CD4-positive, CD25-positive, alpha-beta regulatory T cell (primary cell): ENCODE data around the gene AIRE. TPM values are rescaled to one million over a fixed set of nuclear protein-coding genes. Genes with fewer than 3 reads are reported as not detected.

Experiments used
- ATAC-seq, 2 donors: fragments of 150-1000 bp; cut with Tn5 transposase; one replicate each; pipeline ENCODE4 v1.10.0; 2021; ENCODE audit warnings: low read depth in 2 of 2, moderate number of reproducible peaks in 2 of 2, moderate library complexity in 1 of 2
- DNase-seq, 3 donors: peaks; one replicate each; pipeline versions ENCODE4 v3.0.0 to v3.0.0-alpha.2; 2012 to 2022; ENCODE audit warnings: mixed read lengths in 1 of 3
- H3K27ac ChIP-seq: one replicate; pipeline ENCODE4 v1.7.0; 2013; ENCODE audit warnings: mild to moderate bottlenecking, low read length; ENCODE audit not compliant: insufficient read depth, poor library complexity, severe bottlenecking
- H3K27me3 ChIP-seq: one replicate; pipeline ENCODE4 v1.7.0; 2013; ENCODE audit warnings: low read length; ENCODE audit not compliant: control insufficient read depth, insufficient read depth
- H3K36me3 ChIP-seq: one replicate; pipeline ENCODE4 v1.7.0; 2013; ENCODE audit warnings: mild to moderate bottlenecking, low read length, moderate library complexity; ENCODE audit not compliant: control insufficient read depth, insufficient read depth
- H3K4me1 ChIP-seq: 2 replicates; pipeline ENCODE4 v1.7.0; 2013; ENCODE audit warnings: mild to moderate bottlenecking, low read length; ENCODE audit not compliant: insufficient read depth, control insufficient read depth, poor library complexity, severe bottlenecking
- H3K4me3 ChIP-seq: one replicate; pipeline ENCODE4 v1.7.0; 2013; ENCODE audit warnings: low read depth, mild to moderate bottlenecking, low read length, moderate library complexity
- H3K9me3 ChIP-seq, 2 experiments: 1 replicate in 1 of 2; 2 replicates in 1 of 2; pipeline ENCODE4 v1.7.0; 2013; ENCODE audit warnings: low read length in 2 of 2, mild to moderate bottlenecking in 1 of 2, moderate library complexity in 1 of 2; ENCODE audit not compliant: control insufficient read depth in 2 of 2
- H3K27ac Mint-ChIP-seq, 3 donors: one replicate each; pipeline ENCODE4 v1.8.0; 2020 to 2022; ENCODE audit warnings: mild to moderate bottlenecking in 3 of 3, mixed read lengths in 3 of 3, moderate library complexity in 2 of 3
- H3K27me3 Mint-ChIP-seq: one replicate; pipeline ENCODE4 v1.8.0; 2022; ENCODE audit warnings: mild to moderate bottlenecking, mixed read lengths
- H3K36me3 Mint-ChIP-seq: one replicate; pipeline ENCODE4 v1.8.0; 2020; ENCODE audit warnings: mixed read lengths
- H3K4me1 Mint-ChIP-seq, 4 donors: one replicate each; pipeline ENCODE4 v1.8.0; 2020 to 2022; ENCODE audit warnings: mixed read lengths in 4 of 4, mild to moderate bottlenecking in 1 of 4
- H3K4me3 Mint-ChIP-seq, 4 donors: one replicate each; pipeline ENCODE4 v1.8.0; 2020 to 2022; ENCODE audit warnings: mild to moderate bottlenecking in 4 of 4, mixed read lengths in 4 of 4, moderate library complexity in 3 of 4
- H3K9me3 Mint-ChIP-seq, 7 donors: one replicate each; pipeline ENCODE4 v1.8.0; 2020 to 2022; ENCODE audit warnings: mixed read lengths in 7 of 7, mild to moderate bottlenecking in 3 of 7, moderate library complexity in 2 of 7
- polyA plus RNA-seq, 4 donors: library from polyadenylated mRNA; unstranded; fragments of 300-500 nt; fragmentation: Illumina TruSeq; gene quantifications; one replicate each; pipeline ENCODE4 v1.2.3, GENCODE V29; 2021
- total RNA-seq: library from RNA; stranded (reverse); gene quantifications from one replicate; pipeline ENCODE4 v1.2.3, GENCODE V29; 2022

Gene AIRE
- total and polyA plus RNA-seq, 5 donors from 2014 or later, result 0.07 to 2.0 (median 0.39) TPM

DNA sequence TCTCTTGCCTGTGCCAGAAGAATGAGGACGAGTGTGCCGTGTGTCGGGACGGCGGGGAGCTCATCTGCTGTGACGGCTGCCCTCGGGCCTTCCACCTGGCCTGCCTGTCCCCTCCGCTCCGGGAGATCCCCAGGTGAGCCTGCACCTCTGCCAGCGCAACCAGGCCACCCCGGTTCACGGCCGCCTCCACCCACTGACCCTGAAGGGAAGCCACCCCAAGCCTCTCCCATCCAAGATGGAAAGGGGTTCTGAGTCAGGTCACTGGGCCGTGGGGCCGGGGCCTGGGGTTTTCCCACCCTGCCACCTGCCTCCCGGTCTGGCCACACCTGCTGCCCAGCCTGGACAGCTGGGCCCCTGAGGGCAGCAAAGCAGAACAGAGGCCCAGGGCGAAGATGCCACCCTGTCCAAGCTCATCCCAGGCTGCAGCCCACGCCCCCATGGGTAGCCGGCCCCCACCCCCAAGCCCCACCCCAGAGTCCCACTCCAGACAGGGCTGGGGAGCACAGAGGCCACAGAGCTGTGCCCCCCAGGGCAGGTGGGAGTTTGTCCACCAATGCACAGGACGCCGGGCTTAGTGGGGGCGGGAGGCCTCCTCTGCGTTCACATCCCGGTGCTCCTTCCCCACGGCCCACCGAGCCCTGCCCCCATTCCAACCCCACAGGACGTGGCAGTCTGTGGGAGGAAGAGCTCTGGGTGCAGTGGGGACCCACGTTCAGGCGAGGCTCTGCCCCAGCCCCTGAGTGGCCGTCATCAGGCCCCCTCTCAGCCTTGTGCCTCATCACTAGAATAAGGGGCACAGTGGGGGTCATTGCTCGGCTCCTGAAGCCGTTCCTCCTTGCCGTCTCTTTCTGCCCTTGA is 5.6 kb downstream of the AIRE start:
- DNase-seq, result no peak
- Mint-ChIP-seq H3K4me3 (peak overlapping the region in 2 of 4 donors; percentile 32 to 39), H3K9me3 (no peaks in the 10 kb centered on the region), H3K36me3 (no peaks in the 10 kb centered on the region), H3K4me1 (peaks cover 0 to 21% (median 4%) of the 10 kb centered on the region in 4 donors), H3K27ac (peak overlapping the region in 2 of 3 donors; percentile 11 to 71), H3K27me3 (peaks cover 4% of the 10 kb centered on the region)
- no peak overlapping the region for H3K27ac ChIP-seq
- H3K9me3 ChIP-seq, result no peaks in the 10 kb centered on the region
- ATAC-seq, result no peak
- H3K36me3 ChIP-seq, result no peaks in the 10 kb centered on the region
- no peak overlapping the region for H3K4me3 ChIP-seq
- H3K4me1 ChIP-seq, result peaks cover 23% of the 10 kb centered on the region
- no peaks in the 10 kb centered on the region for H3K27me3 ChIP-seq

DNA sequence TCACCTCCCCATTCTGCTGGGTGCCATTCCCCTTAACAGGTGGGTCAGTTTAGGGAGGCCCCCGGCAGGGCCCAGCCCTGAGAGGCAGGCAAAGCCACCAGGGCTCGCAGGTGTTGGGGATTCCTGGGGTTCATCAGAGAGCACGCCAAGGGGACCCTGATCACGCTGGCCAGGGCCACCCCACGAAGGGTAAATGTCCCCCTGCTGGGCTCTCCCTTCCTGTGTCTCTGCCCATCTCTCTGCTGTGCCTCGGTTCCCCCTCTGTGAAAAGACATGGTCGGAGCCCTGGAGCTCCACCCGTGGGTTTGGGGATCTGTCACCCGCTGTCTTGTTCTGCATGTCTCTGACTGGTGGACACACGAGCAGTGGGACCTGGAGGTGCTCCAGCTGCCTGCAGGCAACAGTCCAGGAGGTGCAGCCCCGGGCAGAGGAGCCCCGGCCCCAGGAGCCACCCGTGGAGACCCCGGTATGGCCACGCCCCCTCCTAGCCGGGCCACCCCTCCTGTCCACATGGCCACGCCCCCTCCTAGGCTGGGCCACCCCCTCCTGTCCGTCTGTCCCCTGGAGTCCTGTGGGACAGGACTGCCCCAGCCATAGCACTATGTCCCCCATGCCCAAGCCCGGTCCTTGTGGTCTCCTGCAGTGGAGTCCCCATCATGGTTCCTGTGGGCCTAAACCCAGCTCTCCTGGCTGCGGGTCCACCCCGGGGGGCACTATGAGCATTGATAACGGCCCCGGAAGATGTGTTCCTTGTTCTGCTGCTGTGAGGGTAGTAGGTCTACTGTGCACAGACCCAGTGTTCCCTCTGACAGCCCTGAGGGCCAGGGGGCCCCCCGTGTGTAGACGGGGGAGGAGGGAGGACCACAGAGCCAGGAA is 6.5 kb downstream of the AIRE start:
- no peak overlapping the region for H3K4me3 Mint-ChIP-seq
- peak overlapping the region in 2 of 3 donors; percentile 11 to 71 for H3K27ac Mint-ChIP-seq
- H3K4me3 ChIP-seq, result no peak overlapping the region

DNA sequence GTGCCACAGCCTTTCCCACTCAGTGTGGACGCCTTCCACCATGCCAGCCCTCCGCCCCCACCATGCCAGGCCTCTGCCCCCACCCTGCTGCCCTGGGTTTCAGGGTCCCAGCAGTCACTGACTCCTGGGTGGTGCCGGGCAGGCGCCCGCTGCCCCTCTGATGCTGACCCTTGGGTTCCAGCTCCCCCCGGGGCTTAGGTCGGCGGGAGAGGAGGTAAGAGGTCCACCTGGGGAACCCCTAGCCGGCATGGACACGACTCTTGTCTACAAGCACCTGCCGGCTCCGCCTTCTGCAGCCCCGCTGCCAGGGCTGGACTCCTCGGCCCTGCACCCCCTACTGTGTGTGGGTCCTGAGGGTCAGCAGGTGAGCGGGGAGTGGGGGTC is 7.1 kb downstream of the AIRE start:
- Histone ChIP-seq H3K36me3 (no peaks in the 10 kb centered on the region), H3K4me3 (no peak overlapping the region), H3K4me1 (peaks cover 29% of the 10 kb centered on the region), H3K27me3 (no peaks in the 10 kb centered on the region), H3K27ac (no peak overlapping the region), H3K9me3 (no peaks in the 10 kb centered on the region)
- Mint-ChIP-seq H3K27me3 (peaks cover 4% of the 10 kb centered on the region), H3K27ac (no peak overlapping the region), H3K9me3 (no peaks in the 10 kb centered on the region), H3K4me3 (peak overlapping the region in 1 of 4 donors; percentile 51), H3K36me3 (no peaks in the 10 kb centered on the region), H3K4me1 (peaks cover 0 to 27% (median 6%) of the 10 kb centered on the region in 4 donors)
- ATAC-seq (no peak), DNase-seq (no peak)

More for the DNA sequence above, 6.5 kb downstream of the AIRE start:
- H3K9me3 Mint-ChIP-seq, result no peaks in the 10 kb centered on the region
- ATAC-seq, result no peak
- H3K36me3 Mint-ChIP-seq, result no peaks in the 10 kb centered on the region
- no peak for DNase-seq
- Histone ChIP-seq H3K27ac (no peak overlapping the region), H3K36me3 (no peaks in the 10 kb centered on the region), H3K4me1 (peaks cover 23% of the 10 kb centered on the region), H3K9me3 (no peaks in the 10 kb centered on the region), H3K27me3 (no peaks in the 10 kb centered on the region)
- peaks cover 0 to 21% (median 4%) of the 10 kb centered on the region in 4 donors for H3K4me1 Mint-ChIP-seq
- H3K27me3 Mint-ChIP-seq, result peaks cover 4% of the 10 kb centered on the region

DNA sequence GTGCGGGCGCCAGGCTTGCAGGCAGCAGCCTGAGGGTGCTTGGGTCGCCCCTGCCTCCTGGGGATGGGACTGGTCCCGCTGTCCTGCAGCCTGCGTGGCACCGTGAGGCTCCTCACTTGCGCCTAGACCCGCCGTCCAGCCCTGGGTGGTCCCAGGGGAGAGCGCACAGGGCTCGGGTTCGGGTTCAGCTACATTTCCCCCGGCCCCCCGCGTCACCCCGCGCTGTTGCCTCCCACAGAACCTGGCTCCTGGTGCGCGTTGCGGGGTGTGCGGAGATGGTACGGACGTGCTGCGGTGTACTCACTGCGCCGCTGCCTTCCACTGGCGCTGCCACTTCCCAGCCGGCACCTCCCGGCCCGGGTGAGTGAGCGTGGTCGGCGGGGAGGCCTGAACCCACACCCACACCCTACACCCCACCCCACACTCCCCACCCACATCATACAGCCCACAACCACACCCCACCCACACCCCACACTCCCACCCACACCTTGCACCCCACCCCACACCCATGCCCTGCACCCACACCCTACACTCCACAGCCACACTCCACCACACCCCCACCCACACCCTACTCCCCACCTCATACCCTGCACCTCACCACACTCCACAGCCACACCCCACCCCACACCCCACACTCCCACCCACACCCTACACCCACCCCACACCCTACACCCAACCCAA is 8.0 kb downstream of the AIRE start:
- H3K27ac ChIP-seq, result no peak overlapping the region
- Mint-ChIP-seq H3K27ac (no peak overlapping the region), H3K9me3 (no peaks in the 10 kb centered on the region), H3K27me3 (peaks cover 4% of the 10 kb centered on the region), H3K4me3 (no peak overlapping the region), H3K4me1 (peaks cover 0 to 34% (median 12%) of the 10 kb centered on the region in 4 donors), H3K36me3 (no peaks in the 10 kb centered on the region)
- no peaks in the 10 kb centered on the region for H3K27me3 ChIP-seq
- ATAC-seq, result peak in 1 of 2 donors; percentile 34
- H3K4me1 ChIP-seq, result peaks cover 38% of the 10 kb centered on the region
- H3K36me3 ChIP-seq, result no peaks in the 10 kb centered on the region
- H3K9me3 ChIP-seq, result no peaks in the 10 kb centered on the region
- no peak overlapping the region for H3K4me3 ChIP-seq
- DNase-seq, result peak in 2 of 3 donors; percentile 37 to 57

DNA sequence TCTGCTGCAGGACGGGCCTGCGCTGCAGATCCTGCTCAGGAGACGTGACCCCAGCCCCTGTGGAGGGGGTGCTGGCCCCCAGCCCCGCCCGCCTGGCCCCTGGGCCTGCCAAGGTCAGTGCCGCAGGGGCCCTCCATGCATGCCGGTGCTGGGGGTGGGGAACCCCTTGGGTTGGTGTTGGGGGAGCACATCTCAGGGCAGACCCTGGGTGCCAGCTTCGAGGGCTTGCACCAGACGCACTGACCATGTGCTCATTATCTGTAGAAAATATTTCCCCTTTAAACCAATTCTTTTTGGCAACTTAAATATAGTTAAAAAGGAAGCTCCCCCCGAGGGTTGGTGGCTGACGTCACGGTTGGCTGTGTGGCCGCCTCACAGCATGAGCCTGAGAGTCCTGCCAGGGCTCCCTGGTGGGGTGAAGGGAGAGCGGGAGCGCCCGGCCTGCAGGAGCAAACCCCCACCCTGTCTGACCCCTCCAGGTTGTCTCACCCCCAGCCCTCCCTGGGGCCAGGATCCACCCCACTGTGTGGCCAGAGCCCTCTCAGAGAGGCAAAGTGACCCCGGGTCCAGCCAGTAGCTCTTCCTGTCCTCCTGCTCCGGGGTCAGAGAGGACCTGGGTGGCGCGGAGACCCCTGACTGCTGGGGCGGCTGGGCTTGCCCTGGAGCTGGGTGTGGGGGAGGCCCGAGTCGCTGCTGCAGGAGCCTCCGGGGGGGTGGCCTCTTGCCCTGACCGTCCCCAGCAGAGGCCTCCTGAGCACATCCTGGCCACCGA is 8.9 kb downstream of the AIRE start:
- Mint-ChIP-seq H3K4me1 (peaks cover 0 to 40% (median 14%) of the 10 kb centered on the region in 4 donors), H3K27me3 (peaks cover 4% of the 10 kb centered on the region), H3K4me3 (peak overlapping the region in 1 of 4 donors; percentile 47), H3K36me3 (no peaks in the 10 kb centered on the region), H3K9me3 (no peaks in the 10 kb centered on the region), H3K27ac (no peak overlapping the region)
- Histone ChIP-seq H3K4me1 (peaks cover 45% of the 10 kb centered on the region), H3K27ac (no peak overlapping the region), H3K4me3 (no peak overlapping the region), H3K27me3 (no peaks in the 10 kb centered on the region), H3K36me3 (no peaks in the 10 kb centered on the region), H3K9me3 (no peaks in the 10 kb centered on the region)
- ATAC-seq (no peak), DNase-seq (no peak)

DNA sequence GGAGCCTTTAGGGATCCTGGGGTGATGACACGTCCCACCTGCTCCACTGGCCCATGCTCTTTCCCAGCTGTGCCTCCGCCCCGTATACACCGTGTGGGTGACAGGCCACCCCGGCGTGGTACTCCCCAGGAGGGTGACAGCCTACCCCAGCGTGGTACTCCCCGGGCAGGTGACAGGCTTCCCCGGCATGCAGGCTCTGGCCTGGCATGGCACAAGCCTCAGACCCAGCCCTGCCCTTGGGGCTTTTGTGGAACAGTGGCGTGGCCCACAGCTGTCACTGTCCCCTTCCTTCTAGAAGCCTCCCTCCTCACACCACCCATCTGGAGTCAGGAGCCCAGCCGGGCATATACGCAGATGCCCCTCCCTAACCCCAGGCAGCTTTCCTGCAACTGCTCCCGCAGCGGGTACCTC is 9.5 kb downstream of the AIRE start:
- no peak overlapping the region for H3K27ac ChIP-seq
- peak overlapping the region in 2 of 3 donors; percentile 62 to 89 for H3K27ac Mint-ChIP-seq

DNA sequence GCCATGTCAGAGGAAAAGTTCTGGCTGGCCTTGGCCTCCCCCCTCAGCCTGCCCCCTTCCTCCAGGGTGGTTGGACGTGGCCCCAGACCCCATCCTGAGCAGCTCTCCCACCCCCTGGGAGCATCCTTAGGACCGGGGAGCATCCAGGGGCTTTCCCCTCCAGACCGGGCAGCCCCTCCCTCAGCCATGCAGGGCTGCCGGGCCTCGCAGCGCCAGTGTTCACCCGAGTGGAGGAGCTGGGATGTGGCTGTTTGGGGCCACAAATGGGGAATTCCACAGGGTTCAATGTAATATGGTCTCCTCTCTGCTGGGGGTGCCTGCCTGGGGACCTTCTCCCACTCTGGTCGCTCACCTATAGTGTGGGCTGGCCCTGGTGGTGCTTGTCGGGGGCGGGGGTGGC is 10.0 kb downstream of the AIRE start:
- Histone ChIP-seq H3K4me1 (peaks cover 48% of the 10 kb centered on the region), H3K36me3 (no peaks in the 10 kb centered on the region), H3K4me3 (no peak overlapping the region), H3K9me3 (no peaks in the 10 kb centered on the region), H3K27me3 (no peaks in the 10 kb centered on the region), H3K27ac (no peak overlapping the region)
- peaks cover 4% of the 10 kb centered on the region for H3K27me3 Mint-ChIP-seq
- H3K9me3 Mint-ChIP-seq, result no peaks in the 10 kb centered on the region
- peak overlapping the region in 1 of 4 donors; percentile 47 for H3K4me3 Mint-ChIP-seq
- DNase-seq, result no peak
- H3K36me3 Mint-ChIP-seq, result no peaks in the 10 kb centered on the region
- peak overlapping the region in 1 of 3 donors; percentile 62 for H3K27ac Mint-ChIP-seq
- peaks cover 0 to 35% (median 11%) of the 10 kb centered on the region in 4 donors for H3K4me1 Mint-ChIP-seq
- ATAC-seq, result no peak

More for the DNA sequence above, 9.5 kb downstream of the AIRE start:
- Mint-ChIP-seq H3K4me1 (peaks cover 0 to 40% (median 13%) of the 10 kb centered on the region in 4 donors), H3K9me3 (no peaks in the 10 kb centered on the region), H3K36me3 (no peaks in the 10 kb centered on the region), H3K4me3 (peak overlapping the region in 1 of 4 donors; percentile 47), H3K27me3 (peaks cover 4% of the 10 kb centered on the region)
- H3K36me3 ChIP-seq, result no peaks in the 10 kb centered on the region
- H3K4me3 ChIP-seq, result no peak overlapping the region
- DNase-seq (no peak), ATAC-seq (no peak)
- no peaks in the 10 kb centered on the region for H3K9me3 ChIP-seq
- H3K27me3 ChIP-seq, result no peaks in the 10 kb centered on the region
- H3K4me1 ChIP-seq, result peaks cover 46% of the 10 kb centered on the region
